Retinal pigment epithelial cell (primary cell): ENCODE results near the gene FRA10AC1.
A peak's percentile ranks its signal among the peaks of the same experiment; 100 is the strongest.
"Not testable (repeated sequence)": the region's sequence is repeated elsewhere in the genome, so short reads cannot be mapped to it uniquely, and the experiment has no call there.

Experiments used
- DNase-seq: peaks from one replicate; pipeline ENCODE4 v3.0.0-alpha.2; 2010; ENCODE audit warnings: low read depth
- H3K4me3 ChIP-seq: 2 replicates; pipeline ENCODE4 v1.5.1; 2011; ENCODE audit warnings: mild to moderate bottlenecking, low read length, control low read depth, moderate library complexity
- TF ChIP-seq, protein P1 (sequence below): conservative IDR thresholded peaks from 2 replicates; pipeline ENCODE4 v1.5.1; 2011; ENCODE audit warnings: low read depth, low read length, control low read depth, inconsistent platforms

FRA10AC1 gene

GRCh38 chr10:93703841-93704240 lies 1.4 kb upstream of the FRA10AC1 start:
- TF ChIP-seq, protein P1, sequence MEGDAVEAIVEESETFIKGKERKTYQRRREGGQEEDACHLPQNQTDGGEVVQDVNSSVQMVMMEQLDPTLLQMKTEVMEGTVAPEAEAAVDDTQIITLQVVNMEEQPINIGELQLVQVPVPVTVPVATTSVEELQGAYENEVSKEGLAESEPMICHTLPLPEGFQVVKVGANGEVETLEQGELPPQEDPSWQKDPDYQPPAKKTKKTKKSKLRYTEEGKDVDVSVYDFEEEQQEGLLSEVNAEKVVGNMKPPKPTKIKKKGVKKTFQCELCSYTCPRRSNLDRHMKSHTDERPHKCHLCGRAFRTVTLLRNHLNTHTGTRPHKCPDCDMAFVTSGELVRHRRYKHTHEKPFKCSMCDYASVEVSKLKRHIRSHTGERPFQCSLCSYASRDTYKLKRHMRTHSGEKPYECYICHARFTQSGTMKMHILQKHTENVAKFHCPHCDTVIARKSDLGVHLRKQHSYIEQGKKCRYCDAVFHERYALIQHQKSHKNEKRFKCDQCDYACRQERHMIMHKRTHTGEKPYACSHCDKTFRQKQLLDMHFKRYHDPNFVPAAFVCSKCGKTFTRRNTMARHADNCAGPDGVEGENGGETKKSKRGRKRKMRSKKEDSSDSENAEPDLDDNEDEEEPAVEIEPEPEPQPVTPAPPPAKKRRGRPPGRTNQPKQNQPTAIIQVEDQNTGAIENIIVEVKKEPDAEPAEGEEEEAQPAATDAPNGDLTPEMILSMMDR: no peak
- no peak overlapping the region for H3K4me3 ChIP-seq
- DNase-seq: no peak

GRCh38 chr10:93703066-93703465 lies 674 bp upstream of the FRA10AC1 start:
- no peak for DNase-seq
- TF ChIP-seq, protein P1: no peak
- peak overlapping the region; percentile 75 for H3K4me3 ChIP-seq

DNA sequence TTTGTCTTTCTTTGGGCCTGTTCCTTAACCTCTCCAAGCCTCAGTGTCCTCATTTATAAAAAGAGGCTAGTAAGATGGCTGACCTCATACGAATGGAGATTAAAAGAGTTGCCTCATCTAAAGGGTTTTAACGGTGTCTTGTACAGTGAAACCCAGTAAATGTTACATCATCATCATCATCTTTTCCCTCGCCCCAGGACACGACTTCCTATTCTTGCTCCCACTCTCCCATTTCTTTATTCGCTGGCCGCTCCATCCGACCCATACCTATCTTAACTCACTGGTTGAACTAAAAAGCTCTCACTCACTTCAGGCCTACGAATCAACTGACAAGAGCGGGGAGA lies 554 bp downstream of the FRA10AC1 start:
- no peak for DNase-seq

DNA sequence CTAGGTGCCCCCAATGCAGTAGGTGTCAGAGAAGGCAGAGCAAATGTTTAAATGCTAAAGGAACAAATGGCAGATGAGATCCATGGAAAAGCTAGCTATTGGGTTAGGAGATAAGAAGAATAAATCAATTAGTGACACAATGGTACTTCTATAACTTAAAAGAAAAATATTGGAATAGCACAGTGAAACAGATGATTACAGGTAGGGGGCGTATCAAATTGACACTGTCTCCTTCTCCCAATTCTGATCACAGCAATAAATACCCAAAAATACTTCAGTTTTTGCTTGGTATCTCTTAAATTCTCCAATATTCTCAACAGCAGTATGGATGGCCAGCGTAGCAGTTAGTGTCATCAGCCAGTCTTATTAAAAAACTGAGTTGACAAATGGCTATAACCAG lies 5.2 kb downstream of the FRA10AC1 start:
- DNase-seq: no peak
- TF ChIP-seq, protein P1: no peak
- H3K4me3 ChIP-seq: no peak overlapping the region

More for the DNA sequence above, 554 bp downstream of the FRA10AC1 start:
- peak overlapping the region; percentile 75 for H3K4me3 ChIP-seq
- TF ChIP-seq, protein P1: no peak

DNA sequence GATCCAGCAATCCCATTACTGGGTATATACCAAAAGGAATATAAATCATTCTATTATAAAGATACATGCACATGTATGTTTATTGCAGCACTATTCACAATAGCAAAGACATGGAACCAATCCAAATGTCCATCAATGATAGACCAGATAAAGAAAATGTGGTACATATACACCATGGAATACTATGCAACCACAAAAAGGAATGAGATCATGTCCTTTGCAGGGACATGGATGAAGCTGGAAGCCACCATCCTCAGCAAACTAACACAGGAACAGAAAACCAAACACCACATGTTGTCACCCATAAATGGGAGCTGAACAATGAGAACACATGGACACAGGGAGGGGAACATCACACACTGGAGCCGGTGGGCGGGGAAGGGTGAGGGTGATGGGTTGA lies 5.8 kb downstream of the FRA10AC1 start:
- H3K4me3 ChIP-seq, DNase-seq: not testable (repeated sequence)

- no peak overlapping the region for H3K4me3 ChIP-seq
- no peak for DNase-seq
- TF ChIP-seq, protein P1: no peak
These were observed 6.7 kb downstream of the FRA10AC1 start for GRCh38 chr10:93695740-93696139.

- DNase-seq: no peak
- H3K4me3 ChIP-seq: no peak overlapping the region
- TF ChIP-seq, protein P1: no peak
These were observed 14.7 kb downstream of the FRA10AC1 start for GRCh38 chr10:93687737-93688136.

DNA sequence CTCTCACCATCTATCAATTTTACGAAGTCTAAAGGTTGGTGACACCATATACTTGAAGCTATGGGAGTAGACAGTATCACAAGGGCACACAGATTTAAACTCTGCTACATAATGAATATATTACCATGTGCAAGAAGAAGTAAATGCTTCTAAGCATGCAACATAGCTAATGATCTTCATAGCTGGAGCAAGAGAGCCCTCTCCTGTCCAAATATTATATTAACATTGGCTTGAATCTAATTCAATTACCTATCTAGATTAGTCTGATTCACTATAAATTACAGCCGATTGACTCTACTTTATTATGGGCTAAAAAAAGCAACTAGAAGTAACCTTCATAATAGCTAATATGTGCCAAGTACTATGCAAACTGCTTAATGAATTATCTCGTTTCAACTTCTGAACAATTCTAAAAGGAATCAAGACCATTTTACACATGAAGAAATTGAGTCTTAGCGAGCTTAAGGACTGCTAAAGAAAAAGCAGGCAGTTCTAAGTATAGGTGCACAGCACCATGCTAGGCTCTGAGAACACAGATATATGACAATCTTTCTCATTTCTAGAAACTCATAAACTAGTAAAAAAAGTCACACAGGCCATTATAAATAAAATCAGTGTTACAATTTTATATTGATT lies 21.9 kb downstream of the FRA10AC1 start:
- peak; percentile 9 for DNase-seq
- TF ChIP-seq, protein P1: peak; percentile 47
- no peak overlapping the region for H3K4me3 ChIP-seq
